ENCODE measurements around the gene COL4A2. TPM values are rescaled to one million over a fixed set of nuclear protein-coding genes. Genes with fewer than 3 reads are reported as not detected.
"Not testable (repeated sequence)": the region's sequence is repeated elsewhere in the genome, so short reads cannot be mapped to it uniquely, and the experiment has no call there.

COL4A2 gene
- total and polyA plus RNA-seq, 5 experiments from 2014 or later = not detected

DNA sequence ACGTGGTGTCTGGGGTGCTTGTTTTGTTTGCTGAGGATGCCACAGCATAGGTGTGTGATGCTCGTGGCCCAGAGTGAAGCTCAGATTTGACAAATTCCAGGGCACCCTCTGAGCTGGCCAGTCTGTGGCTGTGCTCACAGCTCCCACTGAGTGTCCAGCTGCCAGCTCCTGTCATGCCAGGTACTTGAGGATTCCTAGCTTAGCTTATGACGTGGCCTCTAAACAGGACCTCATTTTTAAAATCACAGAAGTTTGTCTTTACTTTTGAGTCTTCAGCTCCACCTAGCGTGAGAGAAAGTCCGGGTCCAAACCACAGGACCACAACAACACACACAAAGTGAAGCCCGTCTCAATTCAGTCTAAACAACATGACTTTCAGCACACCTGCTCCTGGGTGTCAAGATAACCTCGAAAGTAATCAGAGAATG lies 137.2 kb downstream of the COL4A2 start:
- H3K27ac Mint-ChIP-seq = no peak overlapping the region
- no peak overlapping the region for H3K4me3 Mint-ChIP-seq
- peaks cover 11 to 72% (median 43%) of the 10 kb centered on the region in 5 donors for H3K27me3 Mint-ChIP-seq
- ATAC-seq = no peak
- H3K36me3 Mint-ChIP-seq = no peaks in the 10 kb centered on the region
- POLR2A ChIA-PET = no interaction called here
- no peaks in the 10 kb centered on the region for H3K9me3 Mint-ChIP-seq
- peaks cover 0 to 1% (median 0%) of the 10 kb centered on the region in 4 donors for H3K4me1 Mint-ChIP-seq
- no peak for DNase-seq

DNA sequence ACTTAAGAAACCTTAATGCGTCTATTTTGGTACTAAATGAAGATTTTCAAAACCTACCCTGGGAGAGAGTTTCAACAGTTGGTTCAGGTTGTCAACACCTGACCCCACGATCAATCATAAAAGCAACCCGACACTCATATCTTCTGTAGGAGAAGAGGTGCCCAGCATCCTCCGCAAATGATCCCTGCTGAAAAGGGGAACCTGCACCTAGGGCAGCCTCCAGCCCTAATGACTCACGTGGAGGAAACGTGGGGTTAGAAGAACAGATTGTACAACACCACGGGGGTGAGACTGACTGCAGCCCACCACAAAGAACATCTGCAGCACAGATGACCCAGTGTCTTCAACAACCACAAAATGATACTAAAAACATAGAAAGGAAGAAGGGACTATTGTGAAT lies 138.1 kb downstream of the COL4A2 start:
- DNase-seq (no peak), ATAC-seq (no peak)
- Mint-ChIP-seq H3K9me3 (no peaks in the 10 kb centered on the region), H3K4me1 (peaks cover 0 to 1% (median 0%) of the 10 kb centered on the region in 4 donors), H3K27me3 (peaks cover 9 to 62% (median 49%) of the 10 kb centered on the region in 5 donors), H3K36me3 (no peaks in the 10 kb centered on the region), H3K27ac (no peak overlapping the region), H3K4me3 (no peak overlapping the region)
- POLR2A ChIA-PET = no interaction called here

DNA sequence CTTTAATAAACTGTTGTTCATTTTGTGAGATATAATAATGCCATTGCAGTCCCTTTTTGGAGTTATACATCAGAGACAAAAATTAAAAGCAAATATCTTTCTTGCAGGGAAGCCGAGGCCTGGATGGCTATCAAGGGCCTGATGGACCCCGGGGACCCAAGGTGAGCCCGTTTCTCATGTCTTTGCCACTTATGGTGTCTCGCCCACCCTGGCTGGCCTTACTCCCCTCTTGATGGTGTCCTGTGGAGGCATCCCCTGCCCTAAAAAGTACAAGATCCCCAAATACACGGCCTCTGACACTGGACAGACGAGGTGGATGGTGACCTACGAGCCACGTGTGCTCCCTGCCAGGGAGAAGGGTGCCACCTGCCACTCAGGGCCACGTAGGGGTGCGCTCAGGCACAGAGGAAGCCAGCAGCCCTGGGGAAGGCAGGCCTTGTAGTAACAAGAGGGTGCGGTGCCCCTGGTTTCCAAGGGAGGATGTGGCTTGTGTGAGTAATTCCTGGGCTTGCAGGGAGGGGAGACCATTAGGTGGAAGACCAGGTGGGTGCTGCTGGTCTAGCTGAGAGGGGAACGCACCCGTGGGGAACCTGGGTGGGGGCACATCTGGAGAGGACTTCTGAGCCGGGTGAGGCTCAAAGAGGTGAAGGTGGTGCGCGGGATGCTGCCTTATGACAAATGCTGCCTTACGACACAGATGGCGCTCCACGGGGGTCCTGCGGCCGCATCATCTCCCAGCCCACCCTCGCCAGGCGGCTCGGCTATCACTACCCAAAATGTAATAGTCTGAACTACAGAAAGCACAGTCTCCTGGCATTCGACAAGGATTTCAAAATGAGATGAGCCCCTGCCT lies 138.9 kb downstream of the COL4A2 start:
- Mint-ChIP-seq H3K36me3 (no peaks in the 10 kb centered on the region), H3K4me1 (peaks cover 0 to 1% (median 0%) of the 10 kb centered on the region in 4 donors), H3K27me3 (peaks cover 9 to 60% (median 49%) of the 10 kb centered on the region in 5 donors), H3K4me3 (no peak overlapping the region), H3K27ac (peak overlapping the region in 1 of 10 donors; percentile 90), H3K9me3 (no peaks in the 10 kb centered on the region)
- no peak for ATAC-seq
- POLR2A ChIA-PET = no interaction called here
- DNase-seq = no peak

DNA sequence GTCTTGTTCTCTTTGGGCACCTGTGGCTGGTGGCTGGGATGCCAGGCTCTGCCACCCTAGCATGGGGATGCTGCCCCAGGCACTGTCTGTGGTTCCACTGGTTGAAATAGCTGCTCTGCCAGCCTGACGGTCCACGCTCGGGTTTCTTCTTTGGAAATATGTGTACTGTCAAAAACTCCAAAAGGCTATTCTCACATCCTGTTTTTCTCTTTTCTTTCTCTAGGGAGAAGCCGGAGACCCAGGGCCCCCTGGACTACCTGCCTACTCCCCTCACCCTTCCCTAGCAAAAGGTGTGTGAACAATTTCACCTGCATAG lies 139.4 kb downstream of the COL4A2 start:
- ATAC-seq (no peak), DNase-seq (no peak)
- Mint-ChIP-seq H3K36me3 (no peaks in the 10 kb centered on the region), H3K4me1 (peaks cover 0 to 1% (median 0%) of the 10 kb centered on the region in 4 donors), H3K27me3 (peaks cover 5 to 60% (median 49%) of the 10 kb centered on the region in 5 donors), H3K4me3 (no peak overlapping the region), H3K9me3 (no peaks in the 10 kb centered on the region), H3K27ac (no peak overlapping the region)
- POLR2A ChIA-PET = no interaction called here

DNA sequence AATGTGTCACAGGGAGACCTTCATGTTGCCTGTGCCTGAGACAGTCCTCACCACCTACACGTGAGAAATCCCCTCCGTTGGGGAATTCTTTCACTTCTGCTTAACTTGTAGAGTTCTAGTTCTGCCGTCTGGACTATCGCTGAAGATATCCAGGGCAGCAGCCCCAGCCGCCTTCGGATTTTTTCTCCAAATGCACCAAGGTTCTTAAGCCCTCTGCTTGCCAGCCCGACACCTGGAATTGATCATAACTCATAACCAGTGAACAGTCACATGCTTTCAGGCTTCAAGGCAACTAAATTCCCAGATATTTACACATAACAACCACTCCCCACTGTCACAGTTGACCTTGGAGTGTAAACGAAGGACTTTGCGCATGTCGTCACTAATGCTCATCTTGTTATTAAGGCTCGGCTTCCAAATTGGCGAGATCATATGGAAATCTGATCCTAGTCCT lies 140.0 kb downstream of the COL4A2 start:
- Mint-ChIP-seq H3K36me3 (no peaks in the 10 kb centered on the region), H3K9me3 (no peaks in the 10 kb centered on the region), H3K4me1 (peaks cover 0 to 1% (median 0%) of the 10 kb centered on the region in 4 donors), H3K27ac (no peak overlapping the region), H3K4me3 (no peak overlapping the region), H3K27me3 (peaks cover 5 to 60% (median 48%) of the 10 kb centered on the region in 5 donors)
- DNase-seq (no peak), ATAC-seq (no peak)
- POLR2A ChIA-PET = no interaction called here

DNA sequence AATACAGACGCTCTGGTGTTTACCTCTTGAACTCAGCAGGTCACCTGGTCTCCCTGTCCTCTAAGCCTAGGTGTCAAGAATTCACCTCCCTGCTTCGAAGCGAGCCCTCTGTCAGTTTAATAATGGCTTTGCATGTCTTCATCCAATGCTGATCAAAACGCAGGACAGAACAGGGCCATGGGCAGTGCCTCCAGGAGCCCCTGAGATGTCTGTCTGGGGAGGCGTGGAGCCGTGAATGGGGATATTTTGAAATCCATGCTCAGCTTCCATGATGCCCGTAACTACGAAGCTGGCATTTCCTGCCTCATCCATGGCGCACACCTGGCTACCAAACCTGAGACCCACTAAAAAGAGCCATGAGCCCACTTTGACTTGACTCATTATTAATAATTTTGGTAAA lies 140.7 kb downstream of the COL4A2 start:
- H3K27ac Mint-ChIP-seq = no peak overlapping the region
- no peak for ATAC-seq
- POLR2A ChIA-PET = no interaction called here
- H3K4me3 Mint-ChIP-seq = no peak overlapping the region
- H3K36me3 Mint-ChIP-seq = no peaks in the 10 kb centered on the region
- peaks cover 0 to 1% (median 0%) of the 10 kb centered on the region in 4 donors for H3K4me1 Mint-ChIP-seq
- peaks cover 5 to 60% (median 46%) of the 10 kb centered on the region in 5 donors for H3K27me3 Mint-ChIP-seq
- H3K9me3 Mint-ChIP-seq = no peaks in the 10 kb centered on the region
- no peak for DNase-seq

DNA sequence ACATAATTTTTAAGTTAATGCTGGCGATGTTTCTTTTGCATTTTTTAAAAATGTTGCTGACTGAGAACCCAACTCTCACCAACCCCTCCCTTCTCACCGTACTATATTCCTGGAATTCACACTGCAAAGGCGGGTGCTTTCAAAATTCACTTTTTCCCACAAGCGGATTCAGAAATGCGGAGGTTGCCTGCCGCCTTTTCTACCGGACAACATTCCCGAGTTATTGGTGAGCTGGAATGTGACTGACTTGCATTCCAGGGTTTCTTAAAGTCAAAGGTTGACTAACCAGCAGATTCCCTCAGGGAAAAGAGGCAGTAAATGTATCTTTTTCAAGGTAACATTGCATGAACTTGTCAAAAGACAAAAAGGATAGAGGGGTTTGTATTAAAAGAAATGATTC lies 141.1 kb downstream of the COL4A2 start:
- H3K27ac Mint-ChIP-seq = no peak overlapping the region
- H3K9me3 Mint-ChIP-seq = no peaks in the 10 kb centered on the region
- DNase-seq (no peak), ATAC-seq (no peak)
- no peaks in the 10 kb centered on the region for H3K36me3 Mint-ChIP-seq
- POLR2A ChIA-PET = no interaction called here
- H3K4me3 Mint-ChIP-seq = no peak overlapping the region
- peaks cover 0 to 1% (median 0%) of the 10 kb centered on the region in 4 donors for H3K4me1 Mint-ChIP-seq
- H3K27me3 Mint-ChIP-seq = peaks cover 5 to 58% (median 43%) of the 10 kb centered on the region in 5 donors

DNA sequence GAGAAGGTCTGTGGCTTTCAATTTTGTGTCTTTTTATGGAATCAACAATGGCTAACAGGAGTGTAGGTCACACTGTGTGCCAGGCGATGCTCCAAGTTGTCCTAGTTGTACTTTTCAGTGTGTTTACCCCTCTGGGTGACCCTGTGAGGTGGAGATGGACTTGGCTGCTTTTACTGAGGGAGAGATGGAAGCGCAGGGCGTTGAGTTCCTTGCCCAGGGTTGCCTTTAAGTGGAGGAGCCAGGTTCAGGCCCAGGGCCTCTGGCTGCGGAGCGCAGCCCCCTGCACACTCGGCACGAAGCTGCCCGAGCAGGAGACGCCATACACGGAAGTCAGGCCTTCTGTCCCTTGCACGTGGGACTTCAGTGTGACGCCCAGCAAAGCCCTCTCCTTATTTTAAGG lies 141.6 kb downstream of the COL4A2 start:
- DNase-seq (no peak), ATAC-seq (no peak)
- POLR2A ChIA-PET = no interaction called here
- Mint-ChIP-seq H3K4me3 (no peak overlapping the region), H3K9me3 (no peaks in the 10 kb centered on the region), H3K27ac (no peak overlapping the region), H3K27me3 (peaks cover 5 to 54% (median 44%) of the 10 kb centered on the region in 5 donors), H3K36me3 (no peaks in the 10 kb centered on the region), H3K4me1 (peaks cover 0 to 1% (median 0%) of the 10 kb centered on the region in 4 donors)

DNA sequence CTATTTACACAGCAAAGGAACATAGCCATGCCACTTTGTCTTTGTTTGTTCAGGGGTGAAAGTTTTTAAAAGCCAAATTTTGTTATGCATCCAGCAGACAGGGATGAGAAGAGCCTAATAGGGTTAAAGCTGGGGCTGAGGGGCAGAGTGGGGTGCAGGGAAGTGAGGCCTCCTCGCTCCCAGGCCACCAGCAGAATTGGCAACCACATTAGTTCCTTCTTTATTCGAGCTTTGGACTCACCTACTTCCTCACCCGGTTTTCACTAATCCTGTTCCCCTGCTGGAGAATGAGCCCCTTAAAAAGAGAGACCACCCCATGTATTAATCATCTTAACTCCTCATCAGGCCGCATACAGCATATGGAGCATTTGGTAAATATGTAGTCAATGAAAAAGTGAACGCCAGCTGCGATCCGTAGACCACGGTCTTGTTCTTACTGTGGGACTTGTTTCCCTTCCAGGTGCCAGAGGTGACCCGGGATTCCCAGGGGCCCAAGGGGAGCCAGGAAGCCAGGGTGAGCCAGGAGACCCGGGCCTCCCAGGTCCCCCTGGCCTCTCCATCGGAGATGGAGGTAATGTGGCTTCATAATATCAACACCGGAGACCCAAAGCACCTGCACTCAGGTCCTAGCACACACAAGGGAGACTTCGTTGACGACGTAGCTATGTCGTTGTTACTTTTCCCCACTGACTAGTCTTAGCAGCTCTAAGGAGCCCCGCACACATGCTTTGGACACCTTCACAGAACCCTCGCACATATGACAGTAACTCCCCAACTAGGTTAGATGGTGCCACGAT lies 142.3 kb downstream of the COL4A2 start:
- POLR2A ChIA-PET = no interaction called here
- Mint-ChIP-seq H3K4me3 (no peak overlapping the region), H3K27me3 (peaks cover 5 to 48% (median 39%) of the 10 kb centered on the region in 5 donors), H3K9me3 (no peaks in the 10 kb centered on the region), H3K27ac (no peak overlapping the region), H3K36me3 (no peaks in the 10 kb centered on the region), H3K4me1 (peaks cover 0 to 1% (median 0%) of the 10 kb centered on the region in 4 donors)
- ATAC-seq (no peak), DNase-seq (no peak)

DNA sequence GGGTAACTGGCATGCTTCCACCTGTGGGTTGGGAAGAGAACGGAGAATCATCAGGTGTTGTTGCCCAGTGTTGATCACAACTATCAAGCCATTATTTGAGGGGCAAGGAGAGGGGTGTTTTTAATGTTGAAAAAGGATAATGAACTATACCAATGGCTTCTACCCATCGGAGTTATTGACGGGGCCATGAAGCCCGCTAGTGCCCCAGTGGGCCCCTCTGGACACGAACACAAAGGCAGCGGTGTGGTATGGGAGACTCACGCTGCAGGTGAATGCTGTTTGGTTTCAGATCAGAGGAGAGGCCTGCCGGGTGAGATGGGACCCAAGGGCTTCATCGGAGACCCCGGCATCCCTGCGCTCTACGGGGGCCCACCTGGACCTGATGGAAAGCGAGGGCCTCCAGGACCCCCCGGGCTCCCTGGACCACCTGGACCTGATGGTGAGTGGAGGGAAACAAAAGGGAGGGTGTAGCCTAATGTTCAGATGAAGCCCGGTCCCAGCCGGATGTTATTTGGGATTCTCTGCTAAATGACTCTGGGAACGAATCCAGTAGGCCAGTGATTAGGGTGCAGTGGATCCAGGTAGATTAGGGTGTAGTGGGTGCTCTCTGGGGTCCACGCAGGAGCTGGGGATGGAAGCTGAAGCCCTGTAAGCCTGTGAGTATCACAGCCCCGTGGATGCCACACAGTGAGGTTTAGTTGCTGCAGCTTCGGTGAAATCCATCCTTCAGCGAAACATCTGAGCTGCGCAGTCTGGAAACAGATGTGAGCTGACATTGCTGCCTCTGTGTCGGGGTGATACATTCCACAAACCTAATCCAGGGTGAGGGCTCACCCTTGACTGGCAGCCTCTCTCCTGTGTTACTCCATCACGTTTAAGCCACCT lies 143.2 kb downstream of the COL4A2 start:
- POLR2A ChIA-PET = no interaction called here
- ATAC-seq (no peak), DNase-seq (no peak)
- H3K27me3 Mint-ChIP-seq = peaks cover 3 to 48% (median 42%) of the 10 kb centered on the region in 5 donors
- H3K36me3 Mint-ChIP-seq = no peaks in the 10 kb centered on the region
- H3K27ac Mint-ChIP-seq = no peak overlapping the region
- no peak overlapping the region for H3K4me3 Mint-ChIP-seq
- H3K4me1 Mint-ChIP-seq = peaks cover 0 to 1% (median 0%) of the 10 kb centered on the region in 4 donors
- no peaks in the 10 kb centered on the region for H3K9me3 Mint-ChIP-seq

DNA sequence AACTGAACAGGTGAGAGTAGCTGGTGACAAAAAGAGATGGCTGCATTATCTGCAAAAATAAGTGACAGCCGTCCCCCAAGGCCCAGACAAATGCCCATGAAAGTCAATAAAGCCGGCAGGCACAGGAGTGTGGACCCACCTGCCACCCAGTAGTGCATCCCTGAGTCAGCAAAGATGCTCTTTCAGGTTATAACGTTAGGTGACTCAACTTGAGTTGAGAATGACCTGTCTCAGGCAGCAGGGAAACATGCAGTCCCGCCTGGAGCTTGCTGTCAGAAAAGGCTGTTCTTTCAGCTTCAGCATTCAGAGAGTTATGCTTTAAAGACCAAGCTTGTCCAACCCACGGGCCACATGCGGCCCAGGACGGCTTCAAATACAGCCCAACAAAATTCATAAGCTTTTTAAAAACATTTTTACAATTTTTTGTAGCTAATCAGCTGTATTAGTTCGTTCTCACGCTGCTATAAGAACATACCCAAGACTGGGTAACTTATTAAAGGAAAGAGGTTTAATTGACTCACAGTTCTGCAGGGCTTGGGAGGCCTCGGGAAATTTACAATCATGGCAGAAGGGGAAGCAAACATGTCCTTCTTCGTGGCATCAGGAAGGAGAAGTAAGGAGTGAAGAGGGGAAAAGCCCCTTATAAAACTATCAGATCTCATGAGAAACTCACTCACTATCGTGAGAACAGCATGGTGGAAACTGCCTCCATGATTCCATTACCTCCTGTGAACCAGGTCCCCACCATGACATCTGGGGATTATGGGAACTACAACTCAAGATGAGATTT lies 144.1 kb downstream of the COL4A2 start:
- peaks cover 8 to 48% (median 42%) of the 10 kb centered on the region in 5 donors for H3K27me3 Mint-ChIP-seq
- DNase-seq (no peak), ATAC-seq (no peak)
- H3K4me1 Mint-ChIP-seq = peaks cover 4 to 5% (median 4%) of the 10 kb centered on the region in 4 donors
- no peak overlapping the region for H3K27ac Mint-ChIP-seq
- POLR2A ChIA-PET = no interaction called here
- H3K4me3 Mint-ChIP-seq = no peak overlapping the region
- H3K36me3 Mint-ChIP-seq = no peaks in the 10 kb centered on the region
- H3K9me3 Mint-ChIP-seq = no peaks in the 10 kb centered on the region

DNA sequence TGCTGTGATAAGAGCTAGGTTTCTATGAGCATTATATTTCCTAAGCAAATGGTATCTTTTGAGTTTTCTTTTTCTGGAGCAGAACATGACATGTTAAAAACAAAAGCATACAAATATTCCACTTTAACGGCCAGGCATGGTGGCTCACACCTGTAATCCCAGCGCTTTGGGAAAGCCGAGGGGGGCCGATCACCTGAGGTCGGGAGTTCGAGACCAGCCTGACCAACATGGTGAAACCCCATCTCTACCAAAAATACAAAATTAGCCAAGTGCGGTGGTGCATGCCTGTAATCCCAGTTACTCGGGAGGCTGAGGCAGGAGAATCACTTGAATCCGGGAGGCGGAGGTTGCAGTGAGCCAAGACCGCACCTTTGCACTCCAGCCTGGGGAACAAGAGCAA lies 146.0 kb downstream of the COL4A2 start:
- H3K9me3 Mint-ChIP-seq, H3K4me1 Mint-ChIP-seq, POLR2A ChIA-PET, H3K36me3 Mint-ChIP-seq, ATAC-seq, H3K4me3 Mint-ChIP-seq, H3K27ac Mint-ChIP-seq, DNase-seq: not testable (repeated sequence)
- peaks cover 11 to 42% (median 30%) of the 10 kb centered on the region in 5 donors for H3K27me3 Mint-ChIP-seq
